HCT116 (cell line): ENCODE results near the gene TRIM9. TPM values are rescaled to one million over a fixed set of nuclear protein-coding genes. Genes with fewer than 3 reads are reported as not detected.

Experiments
- ATAC-seq: fragments of 200-7000 bp; cut with Tn5 transposase; 2 replicates; pipeline ENCODE4 v1.9.1; 2020; ENCODE audit warnings: mild to moderate bottlenecking, moderate library complexity
- BruUV-seq: library from RNA; stranded (reverse); fragments of 400-500 nt; replicated peaks from 2 replicates; lab custom pipeline; 2021; lab: Mats Ljungman, UMichigan
- CTCF ChIA-PET: fragments of 300-600 bp; sonication (Branson Sonifier 250); formaldehyde crosslinking; loops from one replicate; lab custom pipeline; 2021; ENCODE audit warnings: antibody characterized with exemption; lab: Charles Lee
- POLR2A ChIA-PET: fragments of 300-600, 350-600 bp; sonication (Branson Sonifier 250); formaldehyde crosslinking; loops from one replicate; lab custom pipeline; 2021; ENCODE audit warnings: antibody characterized with exemption; lab: Charles Lee
- RAD21 ChIA-PET, 2 experiments: fragments of 300-600 bp; sonication (Branson Sonifier 250); formaldehyde crosslinking; loops; one replicate each; lab custom pipeline; 2023; ENCODE audit warnings: low total read pairs in 2 of 2; ENCODE audit not compliant: uncharacterized antibody in 2 of 2, unreplicated experiment in 2 of 2, low non-redundant PET in 1 of 2; lab: Charles Lee
- DNase-seq: peaks from one replicate; pipeline ENCODE4 v3.0.0-alpha.2; 2010; ENCODE audit warnings: low read depth, low spot score
- H2AFZ ChIP-seq: fragments of 200-600 bp; shearing (Covaris generic), sonication (generic); 2 replicates; pipeline ENCODE4 v1.6.1; 2017; ENCODE audit warnings: low read depth, mixed run types, mixed read lengths, antibody characterized with exemption, low read length; ENCODE audit not compliant: poor library complexity, severe bottlenecking
- H3K27ac ChIP-seq: 2 replicates; pipeline ENCODE4 v1.5.1; 2012; ENCODE audit warnings: low read depth, low read length
- H3K27me3 ChIP-seq: fragments of 200-600 bp; sonication (generic); 2 replicates; pipeline ENCODE4 v1.6.1; 2016; ENCODE audit warnings: mixed run types, low read length, mixed read lengths; ENCODE audit not compliant: insufficient read depth
- H3K36me3 ChIP-seq, 2 experiments: fragments of 200-500 bp in 1 of 2; fragments of 200-600 bp in 1 of 2; sonication (Bioruptor generic) in 1 of 2; sonication (generic) in 1 of 2; 2 replicates each; pipeline versions ENCODE4 v1.5.1 to v1.6.1; 2014 to 2016; ENCODE audit warnings: low read length in 2 of 2, inconsistent platforms in 1 of 2, mixed read lengths in 1 of 2, mixed run types in 1 of 2; ENCODE audit not compliant: insufficient read depth in 2 of 2, control insufficient read depth in 1 of 2
- H3K4me1 ChIP-seq, 2 experiments: fragments of 200-600 bp in 1 of 2; sonication (generic) in 1 of 2; 2 replicates each; pipeline versions ENCODE4 v1.5.1 to v1.6.1; 2012 to 2017; ENCODE audit warnings: low read length in 2 of 2, inconsistent platforms in 1 of 2, mild to moderate bottlenecking in 1 of 2, mixed read lengths in 1 of 2, mixed run types in 1 of 2, moderate library complexity in 1 of 2; ENCODE audit not compliant: insufficient read depth in 2 of 2, control insufficient read depth in 1 of 2
- H3K4me2 ChIP-seq: fragments of 200-600 bp; sonication (generic); 2 replicates; pipeline ENCODE4 v1.6.1; 2017; ENCODE audit warnings: mixed run types, low read length, mixed read lengths
- H3K4me3 ChIP-seq, 2 experiments: fragments of 200-600 bp in 1 of 2; sonication (generic) in 1 of 2; replicated peaks in 1 of 2; 2 replicates each; pipeline ENCODE4 v1.5.1; 2011 to 2016; ENCODE audit warnings: low read length in 2 of 2, control low read depth in 1 of 2, low read depth in 1 of 2, mild to moderate bottlenecking in 1 of 2, mixed read lengths in 1 of 2, mixed run types in 1 of 2
- H3K79me2 ChIP-seq: fragments of 200-600 bp; sonication (generic); 2 replicates; pipeline ENCODE4 v1.6.1; 2017; ENCODE audit warnings: mild to moderate bottlenecking, mixed run types, low read length, moderate library complexity, mixed read lengths; ENCODE audit not compliant: insufficient read depth
- H3K9ac ChIP-seq: fragments of 200-600 bp; sonication (generic); 2 replicates; pipeline ENCODE4 v1.6.1; 2016; ENCODE audit warnings: low read length, mixed read lengths
- H3K9me2 ChIP-seq: fragments of 200-600 bp; sonication (generic), shearing (Covaris generic); 2 replicates; pipeline ENCODE4 v1.6.1; 2017; ENCODE audit warnings: mixed run types, mild to moderate bottlenecking, moderate library complexity; ENCODE audit not compliant: insufficient read depth
- H3K9me3 ChIP-seq, 2 experiments: fragments of 200-500 bp in 1 of 2; fragments of 200-600 bp in 1 of 2; sonication (Bioruptor generic) in 1 of 2; sonication (generic) in 1 of 2; 2 replicates each; pipeline ENCODE4 v1.6.1; 2014 to 2017; ENCODE audit warnings: low read length in 2 of 2, mixed read lengths in 2 of 2, inconsistent platforms in 1 of 2, low read depth in 1 of 2, mild to moderate bottlenecking in 1 of 2, mixed run types in 1 of 2, moderate library complexity in 1 of 2; ENCODE audit not compliant: control insufficient read depth in 1 of 2, insufficient read depth in 1 of 2
- H4K20me1 ChIP-seq: fragments of 200-600 bp; sonication (generic), shearing (Covaris generic); 2 replicates; pipeline ENCODE4 v1.6.1; 2017; ENCODE audit warnings: mixed run types, mild to moderate bottlenecking, moderate library complexity; ENCODE audit not compliant: insufficient read depth
- ATF3 ChIP-seq: IDR thresholded peaks from 2 replicates; pipeline ENCODE4 v1.6.1; 2012
- CBX3 ChIP-seq: IDR thresholded peaks from 2 replicates; pipeline ENCODE4 v1.6.1; 2012; ENCODE audit warnings: low read depth
- CEBPB ChIP-seq: IDR thresholded peaks from 2 replicates; pipeline ENCODE4 v1.6.1; 2012; ENCODE audit warnings: low read depth
- EGR1 ChIP-seq: IDR thresholded peaks from 2 replicates; pipeline ENCODE4 v1.6.1; 2012; ENCODE audit warnings: low read depth
- ELF1 ChIP-seq: IDR thresholded peaks from 2 replicates; pipeline ENCODE4 v1.6.1; 2012; ENCODE audit warnings: low read depth, borderline replicate concordance
- EZH2 ChIP-seq: fragments of 200-600 bp; sonication (generic); IDR thresholded peaks from 2 replicates; pipeline ENCODE4 v1.6.1; 2017; ENCODE audit warnings: antibody characterized with exemption, mixed run types
- FOSL1 ChIP-seq: IDR thresholded peaks from 2 replicates; pipeline ENCODE4 v1.6.1; 2012; ENCODE audit warnings: low read depth
- JUND ChIP-seq: IDR thresholded peaks from 2 replicates; pipeline ENCODE4 v1.6.1; 2012
- POLR2A ChIP-seq: IDR thresholded peaks from 2 replicates; pipeline ENCODE4 v1.7.0; 2011; ENCODE audit warnings: borderline replicate concordance; ENCODE audit not compliant: insufficient read depth, insufficient read length; ENCODE audit errors: extremely low read depth
- RAD21 ChIP-seq: IDR thresholded peaks from 2 replicates; pipeline ENCODE4 v1.6.1; 2012; ENCODE audit warnings: low read depth, mild to moderate bottlenecking
- REST ChIP-seq: IDR thresholded peaks from 2 replicates; pipeline ENCODE4 v1.6.1; 2012; ENCODE audit warnings: low read depth
- SIN3A ChIP-seq: IDR thresholded peaks from 2 replicates; pipeline ENCODE4 v1.6.1; 2012; ENCODE audit warnings: low read depth
- SP1 ChIP-seq: IDR thresholded peaks from 2 replicates; pipeline ENCODE4 v1.6.1; 2012; ENCODE audit warnings: low read depth
- TCF7L2 ChIP-seq: IDR thresholded peaks from 2 replicates; pipeline ENCODE4 v1.7.0; 2011; ENCODE audit warnings: borderline replicate concordance, inconsistent platforms; ENCODE audit not compliant: insufficient read depth, insufficient read length; ENCODE audit errors: extremely low read depth
- YY1 ChIP-seq: IDR thresholded peaks from 2 replicates; pipeline ENCODE4 v1.6.1; 2011; ENCODE audit warnings: low read length, low read depth, moderate library complexity, mild to moderate bottlenecking; ENCODE audit not compliant: insufficient replicate concordance; ENCODE audit errors: extremely low read depth
- ZBTB33 ChIP-seq: IDR thresholded peaks from 2 replicates; pipeline ENCODE4 v1.6.1; 2011; ENCODE audit warnings: mild to moderate bottlenecking, low read length, moderate library complexity; ENCODE audit not compliant: insufficient replicate concordance; ENCODE audit errors: extremely low read depth
- ZFX ChIP-seq: fragments of 450-650 bp; IDR thresholded peaks from 2 replicates; pipeline ENCODE4 v1.6.1; 2017
- ZNF274 ChIP-seq: fragments of 200-500 bp; sonication (Bioruptor generic); IDR thresholded peaks from 2 replicates; pipeline ENCODE4 v1.6.1; 2014; ENCODE audit warnings: mild to moderate bottlenecking, low read depth, low read length, inconsistent platforms
- intact Hi-C: fragments of 100-400 bp; cut with micrococcal nuclease; formaldehyde crosslinking; loops from 2 replicates; pipeline ENCODE4 v1.10.0; 2022
- total RNA-seq: library from RNA; stranded (reverse); gene quantifications from one replicate; pipeline ENCODE4 v1.2.1, GENCODE V29; 2021; ENCODE audit not compliant: unreplicated experiment

TRIM9 gene
- total RNA-seq, 1 experiment from 2014 or later, result 4.6 TPM

GRCh38 chr14:50947446-50947845, 147.5 kb downstream of the TRIM9 start:
- no peaks in the 10 kb centered on the region; a peak in 1 of 4 replicates for H3K36me3 ChIP-seq
- RAD21 ChIA-PET, result no interaction called here
- TF ChIP-seq REST (no peak), CBX3 (no peak), RAD21 (no peak), SIN3A (no peak), FOSL1 (no peak), ZFX (no peak), JUND (no peak), YY1 (no peak), ZNF274 (no peak), EZH2 (no peak), CEBPB (no peak), TCF7L2 (no peak), ATF3 (no peak), ELF1 (no peak), POLR2A (no peak), EGR1 (no peak), SP1 (no peak), ZBTB33 (no peak)
- TF ChIP-seq, all 23 proteins: peak for 0
- no peak overlapping the region for H2AFZ ChIP-seq
- no peak for DNase-seq
- ChIA-PET POLR2A (interaction anchor here (1.0 kb wide), 1 partner anchor 8 kb away, joined by 3 read pairs; no protein-coding TSS in a partner anchor), CTCF (no interaction called here)
- H3K4me3 ChIP-seq, result no peak overlapping the region
- no peak overlapping the region for H3K4me2 ChIP-seq
- H3K27ac ChIP-seq, result no peak overlapping the region
- H3K4me1 ChIP-seq, result peaks cover 3 to 12% of the 10 kb centered on the region in 2 experiments; a peak in 3 of 4 replicates
- BruUV-seq, result no TSS peak
- peaks cover 18% of the 10 kb centered on the region for H3K79me2 ChIP-seq
- H3K9ac ChIP-seq, result no peak overlapping the region
- H3K9me2 ChIP-seq, result no peaks in the 10 kb centered on the region
- no peaks in the 10 kb centered on the region for H3K9me3 ChIP-seq
- no peaks in the 10 kb centered on the region for H3K27me3 ChIP-seq
- intact Hi-C loops, result no loop called here
- ATAC-seq, result no peak
- no peaks in the 10 kb centered on the region for H4K20me1 ChIP-seq
